ENCODE results near the gene UPK1A.

DNA sequence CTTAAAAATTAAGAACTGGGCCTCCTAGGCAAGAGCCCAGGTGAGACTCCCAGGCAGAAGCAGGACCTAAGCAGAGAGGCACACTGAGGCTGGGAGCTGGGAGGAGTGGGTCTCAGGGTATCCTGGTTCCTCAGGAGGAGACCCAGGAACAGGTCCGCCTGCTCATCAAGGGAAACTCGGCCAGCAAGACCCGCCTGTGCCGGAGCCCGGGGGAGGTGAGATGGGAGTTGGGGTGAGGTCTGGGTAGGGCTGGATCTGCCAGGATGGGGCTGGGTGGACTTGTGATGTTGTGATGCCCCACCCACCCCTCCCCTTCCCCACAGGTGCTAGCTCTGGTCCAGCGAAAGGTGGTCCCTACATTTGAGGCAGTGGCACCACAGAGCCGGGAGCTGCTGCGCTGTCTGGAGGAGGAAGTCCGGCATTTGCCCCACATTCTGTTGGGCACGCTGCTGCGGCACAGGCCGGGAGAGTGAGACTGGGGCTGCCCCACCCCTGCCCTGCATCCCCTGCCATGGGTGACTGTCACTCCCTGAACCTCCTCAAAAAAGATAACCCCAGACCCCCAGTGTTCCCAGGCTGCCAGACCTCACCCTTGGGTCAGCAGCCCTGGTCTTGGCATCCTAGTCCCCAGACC, 46.9 kb upstream of the UPK1A start:
- TF ChIP-seq POLR2A (IDR thresholded peaks at IDR 0.05) (no peak), CTCF (IDR thresholded peaks at IDR 0.05) (no peak)

All from esophagus squamous epithelium (tissue), 4 donors.